Muscle layer of duodenum (tissue), 2 donors: ENCODE results near the gene CA11.

Experiments used
- H3K27ac ChIP-seq: one replicate; pipeline ENCODE4 v1.7.0; 2013; ENCODE audit warnings: mild to moderate bottlenecking, low read length
- H3K27me3 ChIP-seq: one replicate; pipeline ENCODE4 v1.7.0; 2013; ENCODE audit warnings: low read depth, mild to moderate bottlenecking, control low read depth, low read length
- H3K36me3 ChIP-seq, 2 donors: one replicate each; pipeline ENCODE4 v1.7.0; 2013; ENCODE audit warnings: low read length in 2 of 2, control low read depth in 1 of 2, mild to moderate bottlenecking in 1 of 2; ENCODE audit not compliant: insufficient read depth in 2 of 2, control insufficient read depth in 1 of 2
- H3K4me1 ChIP-seq, 2 donors: one replicate each; pipeline ENCODE4 v1.7.0; 2013; ENCODE audit warnings: low read length in 2 of 2, mild to moderate bottlenecking in 2 of 2, control low read depth in 1 of 2, moderate library complexity in 1 of 2; ENCODE audit not compliant: insufficient read depth in 2 of 2, control insufficient read depth in 1 of 2
- H3K4me3 ChIP-seq, 2 donors: one replicate each; pipeline ENCODE4 v1.7.0; 2013; ENCODE audit warnings: low read length in 2 of 2, low read depth in 1 of 2, mild to moderate bottlenecking in 1 of 2
- H3K9me3 ChIP-seq, 2 donors: one replicate each; pipeline ENCODE4 v1.7.0; 2013; ENCODE audit warnings: low read length in 2 of 2, control low read depth in 1 of 2, mild to moderate bottlenecking in 1 of 2; ENCODE audit not compliant: control insufficient read depth in 1 of 2
- donor health status: healthy.

The CA11 gene

GRCh38 chr19:48603850-48604249, 42.1 kb downstream of the CA11 start:
- Histone ChIP-seq H3K36me3 (no peaks in the 10 kb centered on the region), H3K27me3 (no peaks in the 10 kb centered on the region), H3K4me1 (no peaks in the 10 kb centered on the region), H3K4me3 (no peak overlapping the region), H3K9me3 (no peaks in the 10 kb centered on the region), H3K27ac (no peak overlapping the region)

- Histone ChIP-seq H3K36me3 (no peaks in the 10 kb centered on the region), H3K27ac (no peak overlapping the region), H3K4me1 (no peaks in the 10 kb centered on the region), H3K9me3 (no peaks in the 10 kb centered on the region), H3K4me3 (no peak overlapping the region), H3K27me3 (no peaks in the 10 kb centered on the region)
Observed at GRCh38 chr19:48603449-48603848, 42.5 kb downstream of the CA11 start.

GRCh38 chr19:48603001-48603400, 43.0 kb downstream of the CA11 start:
- no peak overlapping the region for H3K4me3 ChIP-seq
- no peaks in the 10 kb centered on the region for H3K9me3 ChIP-seq
- no peaks in the 10 kb centered on the region for H3K27me3 ChIP-seq
- H3K4me1 ChIP-seq = no peaks in the 10 kb centered on the region
- H3K36me3 ChIP-seq = no peaks in the 10 kb centered on the region
- no peak overlapping the region for H3K27ac ChIP-seq

GRCh38 chr19:48600679-48601417, 45.1 kb downstream of the CA11 start:
- Histone ChIP-seq H3K9me3 (no peaks in the 10 kb centered on the region), H3K36me3 (no peaks in the 10 kb centered on the region), H3K27me3 (no peaks in the 10 kb centered on the region), H3K27ac (no peak overlapping the region), H3K4me3 (no peak overlapping the region), H3K4me1 (no peaks in the 10 kb centered on the region)

DNA sequence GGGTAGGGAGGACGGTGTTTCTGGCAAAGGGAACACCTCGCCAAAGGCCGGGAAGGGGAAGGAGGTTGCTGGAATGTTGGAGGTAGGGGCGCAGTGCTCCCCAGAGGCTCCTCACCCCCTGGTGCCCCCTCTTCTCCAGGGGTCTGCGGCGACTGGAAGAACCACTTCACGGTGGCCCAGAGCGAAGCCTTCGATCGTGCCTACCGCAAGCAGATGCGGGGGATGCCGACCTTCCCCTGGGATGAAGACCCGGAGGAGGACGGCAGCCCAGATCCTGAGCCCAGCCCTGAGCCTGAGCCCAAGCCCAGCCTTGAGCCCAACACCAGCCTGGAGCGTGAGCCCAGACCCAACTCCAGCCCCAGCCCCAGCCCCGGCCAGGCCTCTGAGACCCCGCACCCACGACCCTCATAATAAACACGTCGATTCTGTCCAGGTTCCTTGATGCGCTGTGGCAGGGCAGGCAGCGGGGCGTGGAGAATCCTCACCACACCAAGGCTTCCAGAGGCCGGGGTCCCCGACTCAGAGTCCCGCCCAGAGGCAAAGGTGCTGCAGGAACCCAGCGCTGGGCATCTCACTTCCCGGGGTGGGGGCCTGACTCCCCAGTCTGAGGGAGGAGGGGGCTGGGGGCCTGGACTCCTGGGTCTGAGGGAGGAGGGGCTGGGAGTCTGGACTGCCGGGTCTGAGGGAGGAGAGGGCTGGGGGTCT, 46.8 kb downstream of the CA11 start:
- Histone ChIP-seq H3K27ac (no peak overlapping the region), H3K36me3 (no peaks in the 10 kb centered on the region), H3K9me3 (no peaks in the 10 kb centered on the region), H3K4me3 (no peak overlapping the region), H3K4me1 (no peaks in the 10 kb centered on the region), H3K27me3 (no peaks in the 10 kb centered on the region)

GRCh38 chr19:48596679-48597465, 49.1 kb downstream of the CA11 start:
- H3K9me3 ChIP-seq = no peaks in the 10 kb centered on the region
- no peaks in the 10 kb centered on the region for H3K36me3 ChIP-seq
- no peak overlapping the region for H3K4me3 ChIP-seq
- H3K27ac ChIP-seq = no peak overlapping the region
- no peaks in the 10 kb centered on the region for H3K27me3 ChIP-seq
- no peaks in the 10 kb centered on the region for H3K4me1 ChIP-seq

- H3K4me3 ChIP-seq = no peak overlapping the region
- H3K36me3 ChIP-seq = no peaks in the 10 kb centered on the region
- no peaks in the 10 kb centered on the region for H3K27me3 ChIP-seq
- no peak overlapping the region for H3K27ac ChIP-seq
- no peaks in the 10 kb centered on the region for H3K4me1 ChIP-seq
- H3K9me3 ChIP-seq = no peaks in the 10 kb centered on the region
Observed at GRCh38 chr19:48596237-48596636, 49.8 kb downstream of the CA11 start.

DNA sequence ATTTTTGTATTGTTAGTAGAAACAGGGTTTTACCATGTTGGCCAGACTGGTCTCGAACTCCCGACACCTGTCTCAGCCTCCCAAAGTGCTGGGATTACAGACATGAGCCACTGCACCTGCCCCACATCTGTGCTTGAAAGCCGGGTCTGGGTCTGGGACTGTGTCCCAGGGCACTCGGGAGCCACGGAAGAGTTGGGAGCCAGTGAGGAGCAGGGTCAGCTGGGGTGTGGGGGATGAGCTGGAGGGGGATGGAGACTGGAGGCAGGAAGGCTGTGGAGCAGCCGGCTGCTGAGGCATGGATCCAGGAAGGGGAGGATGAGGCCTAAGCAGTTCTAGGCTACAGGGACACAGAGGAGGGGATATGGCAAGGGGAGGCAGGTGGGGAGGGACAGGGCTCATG, 50.2 kb downstream of the CA11 start:
- Histone ChIP-seq H3K27me3 (no peaks in the 10 kb centered on the region), H3K36me3 (no peaks in the 10 kb centered on the region), H3K9me3 (no peaks in the 10 kb centered on the region), H3K27ac (no peak overlapping the region), H3K4me3 (no peak overlapping the region), H3K4me1 (no peaks in the 10 kb centered on the region)

DNA sequence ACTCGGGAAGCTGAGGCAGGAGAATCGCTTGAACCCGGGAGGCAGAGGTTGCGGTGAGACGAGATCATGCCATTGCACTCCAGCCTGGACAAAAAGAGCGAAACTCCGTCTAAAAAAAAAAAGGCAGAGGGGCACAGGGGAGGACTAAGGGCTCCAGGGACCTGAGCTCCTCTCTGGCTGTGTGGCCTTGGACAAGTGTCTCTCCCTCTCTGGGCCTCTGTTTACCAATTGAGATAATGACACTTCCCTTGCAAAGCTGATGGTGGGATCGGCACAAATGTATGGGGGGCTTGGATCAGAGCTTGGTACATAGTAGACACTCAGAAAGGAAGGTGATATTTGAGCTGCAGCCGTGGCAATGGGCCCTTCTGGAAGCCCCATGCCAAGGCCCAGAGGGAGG, 50.8 kb downstream of the CA11 start:
- Histone ChIP-seq H3K27me3 (no peaks in the 10 kb centered on the region), H3K9me3 (no peaks in the 10 kb centered on the region), H3K27ac (no peak overlapping the region), H3K4me3 (no peak overlapping the region), H3K4me1 (no peaks in the 10 kb centered on the region), H3K36me3 (no peaks in the 10 kb centered on the region)

DNA sequence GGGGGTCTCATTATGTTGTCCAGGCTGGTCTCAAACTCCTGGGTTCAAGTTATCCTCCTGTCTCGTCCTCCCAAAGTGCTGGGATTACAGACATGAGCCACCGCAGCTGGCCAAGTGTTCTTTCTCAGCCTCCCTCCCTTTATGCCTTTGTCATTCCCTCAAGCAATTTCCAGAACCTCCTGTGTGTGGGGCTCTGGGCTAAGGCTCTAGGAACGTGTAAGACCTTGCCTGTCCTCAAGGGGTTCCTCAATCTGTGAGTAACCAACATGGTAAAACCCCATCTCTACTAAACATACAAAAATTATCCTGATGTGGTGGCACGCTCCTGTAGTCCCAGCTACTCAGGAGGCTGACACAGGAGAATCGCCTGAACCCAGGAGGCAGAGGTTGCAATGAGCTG, 55.0 kb downstream of the CA11 start:
- Histone ChIP-seq H3K4me3 (no peak overlapping the region), H3K4me1 (peaks cover 3 to 5% of the 10 kb centered on the region in 2 donors), H3K9me3 (no peaks in the 10 kb centered on the region), H3K27ac (no peak overlapping the region), H3K36me3 (no peaks in the 10 kb centered on the region), H3K27me3 (no peaks in the 10 kb centered on the region)

DNA sequence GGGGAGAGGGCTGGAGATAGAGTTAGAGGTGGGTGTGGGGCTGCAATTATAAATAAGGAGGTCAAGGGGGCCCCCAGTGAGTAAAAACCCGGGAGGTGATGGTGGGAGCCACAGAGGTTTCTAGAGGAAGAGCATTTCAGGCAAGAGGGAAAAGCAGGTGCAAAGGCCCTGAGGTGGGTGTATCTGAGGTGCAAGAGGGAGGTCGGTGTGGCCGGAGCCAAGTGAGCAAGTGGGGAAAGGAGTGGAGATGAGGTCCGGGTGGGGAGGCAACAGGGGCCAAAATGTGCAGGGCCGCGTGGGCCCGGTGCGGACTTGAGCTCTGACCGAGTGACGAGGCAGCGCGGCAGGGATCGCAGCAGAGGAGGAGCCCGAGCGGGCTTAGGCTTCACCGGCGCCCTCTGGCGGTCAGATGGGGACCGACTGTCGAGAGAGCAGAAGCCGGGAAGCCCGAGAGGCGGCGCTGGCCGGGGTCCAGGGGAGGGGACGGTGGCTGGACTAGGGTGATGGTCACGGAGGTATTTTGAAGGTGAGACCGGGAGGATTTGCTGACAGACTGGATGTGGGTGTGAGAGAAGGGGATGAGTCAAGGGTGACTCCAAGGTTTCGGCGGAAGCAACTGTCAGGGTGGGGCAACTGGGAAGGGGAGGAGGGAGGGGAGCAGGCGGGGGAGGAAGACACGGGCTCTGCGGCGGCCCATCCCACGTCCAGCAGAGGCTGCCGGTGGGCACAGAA, 57.2 kb downstream of the CA11 start:
- Histone ChIP-seq H3K36me3 (no peaks in the 10 kb centered on the region), H3K27me3 (no peaks in the 10 kb centered on the region), H3K4me1 (peaks cover 3 to 5% of the 10 kb centered on the region in 2 donors), H3K4me3 (peak overlapping the region; percentile 49 to 55), H3K9me3 (no peaks in the 10 kb centered on the region), H3K27ac (peak overlapping the region; percentile 16)
